Glutamatergic neuron (in vitro differentiated cells): Measurements from ENCODE around the gene LYRM4. TPM values are rescaled to one million over a fixed set of nuclear protein-coding genes. Genes with fewer than 3 reads are reported as not detected.

ENCODE experiments used
- DNase-seq: peaks from one replicate; pipeline ENCODE4 v3.0.0; 2022
- H3K27ac Mint-ChIP-seq: one replicate; pipeline ENCODE4 v1.8.0; 2020; ENCODE audit warnings: mild to moderate bottlenecking, mixed read lengths, inconsistent platforms; ENCODE audit not compliant: unreplicated experiment
- H3K27me3 Mint-ChIP-seq: one replicate; pipeline ENCODE4 v1.8.0; 2020; ENCODE audit warnings: mild to moderate bottlenecking, moderate library complexity, mixed read lengths, inconsistent platforms; ENCODE audit not compliant: unreplicated experiment
- H3K36me3 Mint-ChIP-seq: one replicate; pipeline ENCODE4 v1.8.0; 2020; ENCODE audit warnings: mild to moderate bottlenecking, mixed read lengths, inconsistent platforms; ENCODE audit not compliant: unreplicated experiment
- H3K4me1 Mint-ChIP-seq: one replicate; pipeline ENCODE4 v1.8.0; 2020; ENCODE audit warnings: mild to moderate bottlenecking, low read depth, mixed read lengths, inconsistent platforms; ENCODE audit not compliant: unreplicated experiment
- H3K4me3 Mint-ChIP-seq: one replicate; pipeline ENCODE4 v1.8.0; 2020; ENCODE audit warnings: mild to moderate bottlenecking, mixed read lengths, inconsistent platforms; ENCODE audit not compliant: unreplicated experiment
- H3K9me3 Mint-ChIP-seq: one replicate; pipeline ENCODE4 v1.8.0; 2020; ENCODE audit warnings: mild to moderate bottlenecking, moderate library complexity, mixed read lengths, inconsistent platforms; ENCODE audit not compliant: unreplicated experiment
- total RNA-seq: library from RNA; stranded (reverse); fragmentation: NEBNext Ultra II Directional; extraction: Animal tissue kit (Norgen Biotek cat#: 25700); gene quantifications from one replicate; pipeline ENCODE4 v1.2.1, GENCODE V29; 2021; ENCODE audit not compliant: unreplicated experiment
- TF ChIP-seq, protein P1 (sequence below): fragments of 200-600 bp; sonication (generic); IDR thresholded peaks from one replicate; pipeline ENCODE4 v1.5.0; 2021; ENCODE audit not compliant: partially characterized antibody, unreplicated experiment

Gene LYRM4
- total RNA-seq, 1 donor from 2014 or later, result 29.5 TPM

DNA sequence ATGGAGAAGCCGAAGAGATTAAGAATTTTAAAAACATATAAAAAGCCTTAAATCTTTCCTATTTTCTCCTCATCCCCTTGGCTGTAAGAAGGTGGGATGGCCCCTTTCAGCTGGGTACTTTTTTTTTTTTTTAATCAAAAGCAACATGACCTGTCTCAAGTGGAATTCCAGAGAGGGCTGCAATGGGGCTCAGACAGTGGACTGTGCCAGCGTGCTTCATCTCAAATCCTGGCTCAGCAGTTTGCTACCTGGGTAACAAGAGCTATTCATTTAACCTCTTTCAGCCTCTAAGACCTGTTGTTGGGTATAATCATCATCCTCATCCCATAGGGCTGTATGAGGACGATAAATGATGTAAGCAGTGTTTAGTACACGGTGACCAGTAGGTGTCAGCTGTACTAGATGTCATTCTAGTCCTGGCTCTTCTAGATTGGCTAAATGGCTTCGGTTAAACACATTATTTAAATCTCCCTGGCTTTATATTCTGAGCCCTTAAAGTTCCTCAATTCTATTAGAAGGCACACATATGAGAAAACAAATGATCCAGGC is 182.6 kb downstream of the LYRM4 start:
- peaks cover 13% of the 10 kb centered on the region for H3K27me3 Mint-ChIP-seq
- TF ChIP-seq, protein P1, sequence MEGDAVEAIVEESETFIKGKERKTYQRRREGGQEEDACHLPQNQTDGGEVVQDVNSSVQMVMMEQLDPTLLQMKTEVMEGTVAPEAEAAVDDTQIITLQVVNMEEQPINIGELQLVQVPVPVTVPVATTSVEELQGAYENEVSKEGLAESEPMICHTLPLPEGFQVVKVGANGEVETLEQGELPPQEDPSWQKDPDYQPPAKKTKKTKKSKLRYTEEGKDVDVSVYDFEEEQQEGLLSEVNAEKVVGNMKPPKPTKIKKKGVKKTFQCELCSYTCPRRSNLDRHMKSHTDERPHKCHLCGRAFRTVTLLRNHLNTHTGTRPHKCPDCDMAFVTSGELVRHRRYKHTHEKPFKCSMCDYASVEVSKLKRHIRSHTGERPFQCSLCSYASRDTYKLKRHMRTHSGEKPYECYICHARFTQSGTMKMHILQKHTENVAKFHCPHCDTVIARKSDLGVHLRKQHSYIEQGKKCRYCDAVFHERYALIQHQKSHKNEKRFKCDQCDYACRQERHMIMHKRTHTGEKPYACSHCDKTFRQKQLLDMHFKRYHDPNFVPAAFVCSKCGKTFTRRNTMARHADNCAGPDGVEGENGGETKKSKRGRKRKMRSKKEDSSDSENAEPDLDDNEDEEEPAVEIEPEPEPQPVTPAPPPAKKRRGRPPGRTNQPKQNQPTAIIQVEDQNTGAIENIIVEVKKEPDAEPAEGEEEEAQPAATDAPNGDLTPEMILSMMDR, result no peak

DNA sequence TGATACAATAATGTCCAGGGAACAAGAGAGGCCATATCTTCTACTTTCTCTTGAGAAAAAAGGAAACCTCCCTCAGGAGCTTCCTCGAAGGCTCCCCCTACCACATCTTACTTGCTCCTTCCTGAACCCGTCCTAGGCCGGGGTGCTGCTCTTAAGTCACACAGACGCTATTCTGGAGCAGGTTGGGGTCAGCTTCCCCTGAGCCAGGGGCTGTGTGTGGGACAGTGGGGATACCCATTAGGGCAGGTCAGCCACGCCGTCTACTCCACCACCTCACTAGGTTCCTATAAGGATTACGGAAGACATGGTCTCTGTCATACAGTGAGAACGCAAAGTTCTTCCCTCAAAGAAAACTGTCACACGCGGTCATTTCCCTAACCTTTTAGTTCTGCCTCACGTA is 183.8 kb downstream of the LYRM4 start:
- Mint-ChIP-seq H3K27ac (no peak overlapping the region), H3K9me3 (peaks cover 2% of the 10 kb centered on the region), H3K36me3 (peaks cover 5% of the 10 kb centered on the region), H3K27me3 (peaks cover 8% of the 10 kb centered on the region), H3K4me1 (no peaks in the 10 kb centered on the region), H3K4me3 (no peak overlapping the region)
- TF ChIP-seq, protein P1, result no peak
- no peak for DNase-seq

More for the DNA sequence above, 182.6 kb downstream of the LYRM4 start:
- Mint-ChIP-seq H3K27ac (no peak overlapping the region), H3K36me3 (peaks cover 5% of the 10 kb centered on the region), H3K4me1 (no peaks in the 10 kb centered on the region), H3K9me3 (peaks cover 2% of the 10 kb centered on the region), H3K4me3 (no peak overlapping the region)
- DNase-seq, result no peak

DNA sequence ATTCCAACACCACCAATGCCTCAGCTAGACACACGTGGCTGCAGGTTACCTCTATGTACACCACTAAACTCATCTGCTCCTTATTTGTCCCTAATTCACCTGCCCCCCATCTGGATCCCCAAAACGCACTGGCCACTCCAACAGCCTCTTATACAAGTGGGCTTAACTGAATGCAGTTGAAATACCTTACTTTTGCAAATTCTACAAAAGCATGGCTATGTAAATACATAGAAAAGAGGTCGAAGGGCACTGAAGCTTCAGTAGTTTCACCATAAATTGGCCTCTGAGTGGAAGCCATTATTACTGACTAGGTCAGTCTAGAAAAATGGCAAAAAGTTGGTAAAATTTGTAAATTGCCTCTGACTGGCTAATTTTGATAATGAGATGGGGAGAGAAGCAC is 186.8 kb downstream of the LYRM4 start:
- H3K27ac Mint-ChIP-seq, result no peak overlapping the region

DNA sequence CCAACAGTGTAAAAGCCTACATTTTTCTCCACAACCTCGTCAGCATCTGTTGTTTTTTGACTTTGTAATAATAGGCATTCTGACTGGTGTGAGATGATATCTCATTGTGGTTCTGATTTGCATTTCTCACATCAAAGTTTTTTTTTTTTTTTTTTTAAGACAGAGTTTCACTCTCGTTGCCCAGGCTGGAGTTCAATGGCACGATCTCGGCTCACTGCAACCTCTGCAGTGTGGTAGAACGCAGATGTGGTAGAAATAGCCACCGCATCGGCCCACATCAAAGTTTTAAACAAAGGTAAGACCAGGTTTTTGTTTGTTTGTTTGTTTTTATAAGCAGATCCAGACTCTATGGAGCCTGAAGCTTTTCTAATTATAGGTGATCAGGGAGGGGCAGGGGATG is 188.3 kb downstream of the LYRM4 start:
- no peak for DNase-seq
- peaks cover 8% of the 10 kb centered on the region for H3K27me3 Mint-ChIP-seq
- H3K9me3 Mint-ChIP-seq, result peaks cover 2% of the 10 kb centered on the region
- H3K27ac Mint-ChIP-seq, result no peak overlapping the region
- TF ChIP-seq, protein P1, result no peak
- H3K36me3 Mint-ChIP-seq, result no peaks in the 10 kb centered on the region
- no peaks in the 10 kb centered on the region for H3K4me1 Mint-ChIP-seq
- H3K4me3 Mint-ChIP-seq, result no peak overlapping the region

More for the DNA sequence above, 186.8 kb downstream of the LYRM4 start:
- no peaks in the 10 kb centered on the region for H3K4me1 Mint-ChIP-seq
- no peak overlapping the region for H3K4me3 Mint-ChIP-seq
- TF ChIP-seq, protein P1, result no peak
- H3K36me3 Mint-ChIP-seq, result no peaks in the 10 kb centered on the region
- H3K27me3 Mint-ChIP-seq, result peaks cover 8% of the 10 kb centered on the region
- no peak for DNase-seq
- H3K9me3 Mint-ChIP-seq, result peaks cover 2% of the 10 kb centered on the region

DNA sequence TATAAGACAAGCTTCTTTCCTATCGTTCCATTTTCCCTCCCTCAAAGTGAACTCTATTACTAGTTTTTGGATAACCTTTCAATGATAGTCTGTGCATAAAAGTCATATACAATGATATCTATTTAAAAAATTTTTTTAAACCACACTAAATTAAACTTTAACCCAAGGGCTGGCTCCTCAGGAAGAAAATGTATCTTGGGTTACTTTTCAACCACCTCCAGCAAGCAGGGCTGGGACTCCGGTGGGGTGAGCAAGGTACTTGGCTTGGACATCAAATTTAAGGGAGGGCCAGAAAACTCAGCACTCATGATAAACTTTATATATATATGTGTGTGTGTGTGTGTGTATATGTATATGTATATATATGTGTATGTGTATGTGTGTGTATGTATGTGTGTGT is 189.5 kb downstream of the LYRM4 start:
- Mint-ChIP-seq H3K27ac (no peak overlapping the region), H3K4me1 (no peaks in the 10 kb centered on the region), H3K36me3 (no peaks in the 10 kb centered on the region), H3K9me3 (peaks cover 2% of the 10 kb centered on the region), H3K27me3 (peaks cover 6% of the 10 kb centered on the region), H3K4me3 (no peak overlapping the region)
- TF ChIP-seq, protein P1, result no peak
- no peak for DNase-seq
